MM.1S (cell line): Measurements from ENCODE around the gene HHIPL2.
"Not testable (repeated sequence)": the region's sequence is repeated elsewhere in the genome, so short reads cannot be mapped to it uniquely, and the experiment has no call there.

Experiments
- DNase-seq: peaks from one replicate; pipeline ENCODE4 v3.0.0-alpha.2; 2015
- H2AFZ ChIP-seq: fragments of 300-600 bp; sonication (generic); 2 replicates; pipeline ENCODE4 v1.6.0; 2016; ENCODE audit warnings: antibody characterized with exemption, low read length
- H3F3A ChIP-seq: fragments of 300-600 bp; sonication (generic); 2 replicates; pipeline ENCODE4 v1.6.1; 2016; ENCODE audit warnings: mild to moderate bottlenecking, antibody characterized with exemption, low read length, moderate library complexity, mixed read lengths; ENCODE audit not compliant: insufficient read depth
- H3K27ac ChIP-seq: fragments of 300-600 bp; sonication (generic); 2 replicates; pipeline ENCODE4 v1.5.1; 2016; ENCODE audit warnings: mild to moderate bottlenecking, low read length
- H3K27me3 ChIP-seq: fragments of 300-600 bp; sonication (generic); replicated peaks from 2 replicates; pipeline ENCODE4 v1.6.0; 2016; ENCODE audit warnings: low read length; ENCODE audit not compliant: insufficient read depth
- H3K36me3 ChIP-seq: fragments of 300-600 bp; sonication (generic); replicated peaks from 2 replicates; pipeline ENCODE4 v1.6.1; 2016; ENCODE audit warnings: mild to moderate bottlenecking, low read length, mixed read lengths; ENCODE audit not compliant: insufficient read depth
- H3K4me1 ChIP-seq: fragments of 300-600 bp; sonication (generic); 2 replicates; pipeline ENCODE4 v1.6.1; 2016; ENCODE audit warnings: low read length, mixed read lengths
- H3K4me2 ChIP-seq: fragments of 300-600 bp; sonication (generic); 2 replicates; pipeline ENCODE4 v1.6.0; 2016; ENCODE audit warnings: low read depth, low read length
- H3K4me3 ChIP-seq: fragments of 300-600 bp; sonication (generic); 2 replicates; pipeline ENCODE4 v1.5.1; 2016; ENCODE audit warnings: low read length, mixed read lengths
- H3K79me2 ChIP-seq: fragments of 300-600 bp; sonication (generic); 2 replicates; pipeline ENCODE4 v1.6.1; 2016; ENCODE audit warnings: mixed run types, low read length, mixed read lengths
- H3K9ac ChIP-seq: fragments of 300-600 bp; sonication (generic); 2 replicates; pipeline ENCODE4 v1.6.1; 2016; ENCODE audit warnings: low read length, mixed read lengths
- H3K9me2 ChIP-seq: fragments of 300-600 bp; sonication (generic); replicated peaks from 2 replicates; pipeline ENCODE4 v1.6.1; 2016; ENCODE audit warnings: mild to moderate bottlenecking, low read length, mixed read lengths; ENCODE audit not compliant: insufficient read depth
- H3K9me3 ChIP-seq: fragments of 300-600 bp; sonication (generic); replicated peaks from 2 replicates; pipeline ENCODE4 v1.6.1; 2016; ENCODE audit warnings: mild to moderate bottlenecking, low read length, mixed read lengths; ENCODE audit not compliant: insufficient read depth
- H4K20me1 ChIP-seq: fragments of 300-600 bp; sonication (generic); 2 replicates; pipeline ENCODE4 v1.6.1; 2016; ENCODE audit warnings: mild to moderate bottlenecking, low read length, moderate library complexity, mixed read lengths; ENCODE audit not compliant: insufficient read depth
- CTCF ChIP-seq: fragments of 300-600 bp; sonication (generic); IDR thresholded peaks from 2 replicates; pipeline ENCODE4 v1.5.1; 2016; ENCODE audit warnings: antibody characterized with exemption, low read length, mixed read lengths
- EZH2 ChIP-seq: fragments of 300-600 bp; sonication (generic); optimal IDR thresholded peaks from 2 replicates; pipeline ENCODE3; 2017; ENCODE audit warnings: low read depth, mild to moderate bottlenecking, antibody characterized with exemption, low read length, mixed read lengths
- EZH2phosphoT487 ChIP-seq: fragments of 300-600 bp; sonication (generic); IDR thresholded peaks from 2 replicates; pipeline ENCODE4 v1.6.1; 2018; ENCODE audit warnings: antibody characterized with exemption, low read length

Gene HHIPL2

GRCh38 chr1:222522105-222522915 lies 25.6 kb downstream of the HHIPL2 start:
- Histone ChIP-seq H3F3A (no peaks in the 10 kb centered on the region), H3K27me3 (no peaks in the 10 kb centered on the region), H4K20me1 (no peaks in the 10 kb centered on the region), H3K4me2 (no peak overlapping the region), H3K4me3 (no peak overlapping the region), H2AFZ (no peak overlapping the region), H3K9me2 (no peaks in the 10 kb centered on the region), H3K27ac (no peak overlapping the region), H3K9ac (no peak overlapping the region), H3K79me2 (no peaks in the 10 kb centered on the region), H3K4me1 (no peaks in the 10 kb centered on the region), H3K36me3 (no peaks in the 10 kb centered on the region), H3K9me3 (no peaks in the 10 kb centered on the region)
- no peak for DNase-seq
- TF ChIP-seq EZH2phosphoT487 (no peak), CTCF (no peak)

- no peak overlapping the region for H2AFZ ChIP-seq
- no peaks in the 10 kb centered on the region for H3F3A ChIP-seq
- no peaks in the 10 kb centered on the region for H3K4me1 ChIP-seq
- no peaks in the 10 kb centered on the region for H3K79me2 ChIP-seq
- DNase-seq: no peak
- no peaks in the 10 kb centered on the region for H3K27me3 ChIP-seq
- H3K9me2 ChIP-seq: no peaks in the 10 kb centered on the region
- no peak overlapping the region for H3K27ac ChIP-seq
- no peaks in the 10 kb centered on the region for H3K36me3 ChIP-seq
- H3K4me2 ChIP-seq: no peak overlapping the region
- no peak for TF ChIP-seq CTCF
- TF ChIP-seq EZH2: no peak
- no peak for TF ChIP-seq EZH2phosphoT487
- H3K4me3 ChIP-seq: no peak overlapping the region
- H3K9ac ChIP-seq: no peak overlapping the region
- H3K9me3 ChIP-seq: no peaks in the 10 kb centered on the region
- H4K20me1 ChIP-seq: no peaks in the 10 kb centered on the region
Observed at GRCh38 chr1:222521299-222522104, 26.4 kb downstream of the HHIPL2 start.

- H3K27ac ChIP-seq, H3K4me1 ChIP-seq, H3K9me3 ChIP-seq, H4K20me1 ChIP-seq, H3F3A ChIP-seq, DNase-seq, H3K4me3 ChIP-seq, H3K36me3 ChIP-seq, H3K9ac ChIP-seq, H3K79me2 ChIP-seq, H3K4me2 ChIP-seq, H3K27me3 ChIP-seq, H2AFZ ChIP-seq, H3K9me2 ChIP-seq: not testable (repeated sequence)
Observed at GRCh38 chr1:222489496-222489895, 58.4 kb downstream of the HHIPL2 start.

DNA sequence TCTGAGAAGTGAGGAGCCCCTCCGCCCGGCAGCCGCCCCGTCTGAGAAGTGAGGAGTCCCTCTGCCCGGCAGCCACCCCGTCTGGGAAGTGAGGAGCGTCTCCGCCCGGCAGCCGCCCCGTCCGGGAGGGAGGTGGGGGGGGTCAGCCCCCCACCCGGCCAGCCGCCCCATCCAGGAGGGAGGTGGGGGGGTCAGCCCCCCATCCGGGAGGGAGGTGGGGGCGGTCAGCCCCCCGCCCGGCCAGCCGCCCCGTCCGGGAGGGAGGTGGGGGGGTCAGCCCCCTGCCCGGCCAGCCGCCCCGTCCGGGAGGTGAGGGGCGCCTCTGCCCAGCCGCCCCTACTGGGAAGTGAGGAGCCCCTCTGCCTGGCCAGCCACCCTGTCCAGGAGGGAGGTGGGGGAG lies 60.1 kb downstream of the HHIPL2 start:
- not testable (repeated sequence) for H3K27me3 ChIP-seq, H2AFZ ChIP-seq, H3K9me3 ChIP-seq, DNase-seq, H3K79me2 ChIP-seq, H3K27ac ChIP-seq, H3K36me3 ChIP-seq, H3K4me3 ChIP-seq, H4K20me1 ChIP-seq, H3F3A ChIP-seq, H3K4me1 ChIP-seq, H3K4me2 ChIP-seq, H3K9ac ChIP-seq, H3K9me2 ChIP-seq

GRCh38 chr1:222484005-222484404 lies 63.9 kb downstream of the HHIPL2 start:
- not testable (repeated sequence) for DNase-seq, H3K9me3 ChIP-seq, H2AFZ ChIP-seq, H3K9ac ChIP-seq, H3F3A ChIP-seq, H3K9me2 ChIP-seq, H3K27me3 ChIP-seq, H3K79me2 ChIP-seq, H3K27ac ChIP-seq, H3K4me2 ChIP-seq, H4K20me1 ChIP-seq, H3K4me1 ChIP-seq, H3K36me3 ChIP-seq, H3K4me3 ChIP-seq

DNA sequence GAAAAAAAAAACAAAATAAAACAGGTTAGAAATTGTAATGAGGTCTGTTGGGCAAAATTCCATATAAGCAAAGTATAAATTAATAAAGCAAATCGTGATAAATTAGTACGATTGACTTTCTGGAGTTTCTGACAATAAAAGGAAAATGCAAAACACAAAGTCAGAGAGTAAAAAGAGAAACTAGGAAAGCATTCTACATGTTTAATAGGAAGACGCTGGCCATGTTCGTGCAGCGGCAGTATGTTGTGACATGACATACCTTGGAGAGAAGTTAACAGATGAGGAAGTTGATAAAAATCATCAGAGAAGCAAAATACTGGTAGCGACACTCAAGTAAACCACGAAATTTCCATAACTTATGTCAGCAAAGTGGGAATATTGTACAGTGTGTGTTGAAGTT lies 68.3 kb downstream of the HHIPL2 start:
- H3K36me3 ChIP-seq, H3K4me3 ChIP-seq, H3K9me3 ChIP-seq, H3K9me2 ChIP-seq, H2AFZ ChIP-seq, H3F3A ChIP-seq, H3K9ac ChIP-seq, H3K4me1 ChIP-seq, H3K27me3 ChIP-seq, H4K20me1 ChIP-seq, H3K4me2 ChIP-seq, H3K27ac ChIP-seq, H3K79me2 ChIP-seq, DNase-seq: not testable (repeated sequence)
